ENCODE results near the gene PNPLA5.
A peak's percentile ranks its signal among the peaks of the same experiment; 100 is the strongest.

PNPLA5 gene

DNA sequence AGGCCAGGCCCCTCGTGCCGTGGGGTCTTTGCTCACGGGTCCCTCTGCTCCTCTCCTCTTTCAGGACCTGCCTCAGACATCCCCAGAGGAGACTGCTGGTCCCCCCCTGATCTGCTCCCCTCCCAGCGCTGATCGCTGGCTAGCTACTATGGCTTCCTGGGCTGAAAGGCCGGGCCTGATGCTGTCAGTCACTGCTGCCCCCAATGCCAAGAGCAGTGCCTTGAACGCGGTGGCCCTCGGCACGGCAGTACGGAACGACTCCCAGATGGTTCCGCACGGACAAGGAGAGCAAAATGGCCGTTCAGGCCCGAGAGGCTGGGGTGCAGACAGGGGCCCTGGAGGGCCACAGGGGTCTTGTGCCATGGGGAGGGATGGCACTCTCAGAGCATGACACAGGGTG is 51.0 kb downstream of the PNPLA5 start:
- no peaks in the 10 kb centered on the region for H3K27me3 ChIP-seq
- no peak overlapping the region for H3K4me3 ChIP-seq
- no peak overlapping the region for H3K27ac ChIP-seq
- no peak for TF ChIP-seq Cebpa-rat (IDR thresholded peaks at IDR 0.05)
- H3K9me3 ChIP-seq (replicated peaks in 1 of 11) = no peaks in the 10 kb centered on the region
- peak overlapping the region in 8 of 11 experiments; percentile 24 to 67 (median 52); a peak in 12 of 22 replicates for H3K4me2 ChIP-seq
- no peaks in the 10 kb centered on the region for H3K36me3 ChIP-seq
- H4K20me1 ChIP-seq = peaks cover 0 to 8% (median 0%) of the 10 kb centered on the region in 11 experiments; a peak in 2 of 22 replicates
- peaks cover 0 to 72% (median 54%) of the 10 kb centered on the region in 10 experiments; a peak in 16 of 20 replicates for H3K4me1 ChIP-seq
- H3K9ac ChIP-seq = no peak overlapping the region

- Histone ChIP-seq H3K27me3 (no peaks in the 10 kb centered on the region), H3K36me3 (no peaks in the 10 kb centered on the region), H3K4me1 (peaks cover 0 to 76% (median 59%) of the 10 kb centered on the region in 10 experiments; a peak in 16 of 20 replicates), H3K4me3 (no peak overlapping the region), H3K27ac (no peak overlapping the region), H3K9me3 (replicated peaks in 1 of 11) (no peaks in the 10 kb centered on the region), H4K20me1 (peaks cover 0 to 8% (median 0%) of the 10 kb centered on the region in 11 experiments; a peak in 2 of 22 replicates), H3K4me2 (peak overlapping the region in 6 of 11 experiments; percentile 9 to 67 (median 54); a peak in 10 of 22 replicates), H3K9ac (no peak overlapping the region)
- no peak for TF ChIP-seq Cebpa-rat (IDR thresholded peaks at IDR 0.05)
Measured at GRCh38 chr22:43840431-43840830, 51.4 kb downstream of the PNPLA5 start.

- Histone ChIP-seq H3K36me3 (no peaks in the 10 kb centered on the region), H3K4me3 (no peak overlapping the region), H3K27me3 (no peaks in the 10 kb centered on the region), H3K9me3 (replicated peaks in 1 of 11) (no peaks in the 10 kb centered on the region), H3K9ac (no peak overlapping the region), H3K4me2 (peak overlapping the region in 7 of 11 experiments; percentile 6 to 61 (median 16); a peak in 4 of 22 replicates), H3K4me1 (peaks cover 0 to 81% (median 64%) of the 10 kb centered on the region in 10 experiments; a peak in 16 of 20 replicates), H4K20me1 (peaks cover 0 to 8% (median 0%) of the 10 kb centered on the region in 11 experiments; a peak in 2 of 22 replicates), H3K27ac (no peak overlapping the region)
- no peak for TF ChIP-seq Cebpa-rat (IDR thresholded peaks at IDR 0.05)
Measured at GRCh38 chr22:43839781-43840180, 52.0 kb downstream of the PNPLA5 start.

DNA sequence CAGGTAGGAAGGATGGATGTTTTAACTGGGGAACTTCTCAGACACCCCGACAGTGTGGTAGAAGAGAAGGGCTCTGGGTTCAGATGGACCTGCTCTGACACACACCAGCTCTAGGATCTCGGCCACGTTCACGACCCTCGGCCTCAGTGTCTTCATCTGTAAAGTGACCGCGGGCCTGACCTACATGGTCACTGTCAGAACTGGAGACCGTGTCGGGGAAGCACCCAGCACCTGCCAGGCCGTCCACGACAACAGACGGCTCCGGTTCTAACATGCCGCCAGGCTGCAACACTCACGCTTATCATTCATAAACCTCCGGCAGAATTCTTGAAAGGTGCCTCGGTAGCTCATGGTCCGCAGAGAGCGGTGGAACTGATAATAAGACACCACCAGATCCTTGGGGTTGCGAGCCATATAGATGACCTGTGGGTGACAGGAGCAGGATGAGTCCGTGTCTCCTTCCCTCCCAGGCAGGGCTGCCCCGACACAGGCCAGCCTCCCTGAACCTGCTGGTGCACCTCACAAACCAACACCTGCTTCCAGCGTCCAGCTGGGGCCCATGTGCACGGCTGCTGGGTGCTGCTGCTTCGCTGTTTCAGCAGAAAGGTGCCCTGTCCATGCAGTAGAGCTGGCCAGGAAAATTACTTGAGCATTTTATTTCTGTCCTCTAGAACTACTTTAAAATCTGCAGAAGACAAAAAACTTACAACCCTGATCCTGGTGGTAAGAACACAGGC is 53.1 kb downstream of the PNPLA5 start:
- Histone ChIP-seq H3K27me3 (no peaks in the 10 kb centered on the region), H3K4me2 (peak overlapping the region in 1 of 11 experiments; percentile 42; a peak in 1 of 22 replicates), H3K36me3 (no peaks in the 10 kb centered on the region), H3K9ac (no peak overlapping the region), H4K20me1 (peaks cover 0 to 8% (median 0%) of the 10 kb centered on the region in 11 experiments; a peak in 2 of 22 replicates), H3K27ac (no peak overlapping the region), H3K9me3 (replicated peaks in 1 of 11) (no peaks in the 10 kb centered on the region), H3K4me1 (peaks cover 0 to 74% (median 57%) of the 10 kb centered on the region in 10 experiments; a peak in 16 of 20 replicates), H3K4me3 (no peak overlapping the region)
- TF ChIP-seq Cebpa-rat (IDR thresholded peaks at IDR 0.05) = no peak

DNA sequence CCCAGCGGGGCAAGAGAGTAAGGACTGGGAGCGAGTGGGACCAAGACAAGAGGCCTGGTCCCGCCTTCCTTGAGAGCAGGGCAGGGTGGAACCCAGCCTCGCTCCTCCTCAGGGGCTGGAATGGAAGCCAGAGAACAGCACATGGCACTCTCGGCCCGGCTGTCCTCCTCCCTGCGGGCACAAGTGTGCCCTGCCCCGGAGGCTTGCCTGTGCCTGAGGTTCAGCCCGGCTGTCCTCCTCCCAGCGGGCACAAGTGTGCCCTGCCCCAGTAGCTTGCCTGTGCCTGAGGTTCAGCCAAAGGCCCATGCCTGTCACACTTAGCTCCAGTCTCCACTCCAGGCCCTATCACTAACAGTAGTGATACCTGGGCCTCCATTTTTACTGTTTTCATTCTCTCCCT is 53.7 kb downstream of the PNPLA5 start:
- Histone ChIP-seq H3K9ac (no peak overlapping the region), H3K4me1 (peaks cover 0 to 74% (median 55%) of the 10 kb centered on the region in 10 experiments; a peak in 15 of 20 replicates), H3K9me3 (replicated peaks in 1 of 11) (no peaks in the 10 kb centered on the region), H3K27ac (no peak overlapping the region), H3K4me3 (no peak overlapping the region), H3K36me3 (no peaks in the 10 kb centered on the region), H3K4me2 (peak overlapping the region in 7 of 11 experiments; percentile 6 to 42 (median 27); a peak in 7 of 22 replicates), H3K27me3 (no peaks in the 10 kb centered on the region), H4K20me1 (peaks cover 0 to 8% (median 0%) of the 10 kb centered on the region in 11 experiments; a peak in 2 of 22 replicates)
- TF ChIP-seq Cebpa-rat (IDR thresholded peaks at IDR 0.05) = no peak

GRCh38 chr22:43837666-43838065 is 54.1 kb downstream of the PNPLA5 start:
- Histone ChIP-seq H3K27ac (no peak overlapping the region), H3K27me3 (no peaks in the 10 kb centered on the region), H3K9ac (no peak overlapping the region), H3K4me3 (no peak overlapping the region), H3K4me2 (peak overlapping the region in 7 of 11 experiments; percentile 6 to 42 (median 27); a peak in 10 of 22 replicates), H3K9me3 (replicated peaks in 1 of 11) (no peaks in the 10 kb centered on the region), H3K4me1 (peaks cover 0 to 74% (median 58%) of the 10 kb centered on the region in 10 experiments; a peak in 15 of 20 replicates), H4K20me1 (peaks cover 0 to 8% (median 0%) of the 10 kb centered on the region in 11 experiments; a peak in 2 of 22 replicates), H3K36me3 (no peaks in the 10 kb centered on the region)
- TF ChIP-seq Cebpa-rat (IDR thresholded peaks at IDR 0.05) = no peak

GRCh38 chr22:43835736-43836135 is 56.1 kb downstream of the PNPLA5 start:
- no peaks in the 10 kb centered on the region for H3K9me3 ChIP-seq (replicated peaks in 1 of 11)
- peaks cover 4 to 75% (median 56%) of the 10 kb centered on the region in 10 experiments; a peak in 19 of 20 replicates for H3K4me1 ChIP-seq
- no peak overlapping the region for H3K9ac ChIP-seq
- H3K27me3 ChIP-seq = peaks cover 0 to under 1% (median 0%) of the 10 kb centered on the region in 11 experiments; a peak in 1 of 22 replicates
- peaks cover 0 to 8% (median 0%) of the 10 kb centered on the region in 11 experiments; a peak in 2 of 22 replicates for H4K20me1 ChIP-seq
- no peak for TF ChIP-seq Cebpa-rat (IDR thresholded peaks at IDR 0.05)
- H3K27ac ChIP-seq = no peak overlapping the region
- H3K4me3 ChIP-seq = no peak overlapping the region
- peak overlapping the region in 9 of 11 experiments; percentile 1 to 75 (median 65); a peak in 15 of 22 replicates for H3K4me2 ChIP-seq
- no peaks in the 10 kb centered on the region for H3K36me3 ChIP-seq

GRCh38 chr22:43835166-43835565 is 56.6 kb downstream of the PNPLA5 start:
- Histone ChIP-seq H3K9me3 (replicated peaks in 1 of 11) (no peaks in the 10 kb centered on the region), H3K36me3 (no peaks in the 10 kb centered on the region), H3K9ac (peak overlapping the region in 1 of 11 experiments; percentile 49; a peak in 1 of 22 replicates), H3K4me1 (peaks cover 10 to 75% (median 59%) of the 10 kb centered on the region in 10 experiments), H4K20me1 (peaks cover 0 to 13% (median 0%) of the 10 kb centered on the region in 11 experiments; a peak in 2 of 22 replicates), H3K27me3 (peaks cover 0 to 7% (median 0%) of the 10 kb centered on the region in 11 experiments; a peak in 4 of 22 replicates), H3K4me3 (no peak overlapping the region), H3K27ac (0 out of 22 replicates have a peak overlapping the region, but pooled peaks of 1 of the 11 experiments have one; percentile 54), H3K4me2 (peak overlapping the region in 9 of 11 experiments; percentile 1 to 75 (median 65); a peak in 15 of 22 replicates)
- TF ChIP-seq Cebpa-rat (IDR thresholded peaks at IDR 0.05) = no peak

All from BLaER1 treated with 17β-estradiol and CSF1 and Interleukin-3, amounts not matched to agents 10 nM and 100 nM (cell line).